GM20000 (cell line): ENCODE results near the gene CDK14.

ENCODE experiments used
- DNase-seq: peaks from one replicate; pipeline ENCODE4 v3.0.0; 2012; ENCODE audit warnings: low spot score
- CTCF ChIP-seq: IDR thresholded peaks from 2 replicates; pipeline ENCODE4 v1.5.1; 2012; ENCODE audit warnings: mild to moderate bottlenecking, control low read depth; ENCODE audit errors: extremely low read depth, missing control alignments

Gene CDK14

GRCh38 chr7:90584378-90584777, 11.7 kb upstream of the CDK14 start:
- TF ChIP-seq CTCF = no peak

GRCh38 chr7:90586091-90586490, 10.0 kb upstream of the CDK14 start:
- no peak for DNase-seq
- TF ChIP-seq CTCF = no peak

More at GRCh38 chr7:90584378-90584777, 11.7 kb upstream of the CDK14 start:
- no peak for DNase-seq

- no peak for DNase-seq
- no peak for TF ChIP-seq CTCF
Measured at GRCh38 chr7:90587766-90588165, 8.4 kb upstream of the CDK14 start.

- TF ChIP-seq CTCF = no peak
- DNase-seq = no peak
Measured at GRCh38 chr7:90592033-90592432, 4.1 kb upstream of the CDK14 start.

GRCh38 chr7:90593205-90593604, 2.9 kb upstream of the CDK14 start:
- no peak for DNase-seq
- no peak for TF ChIP-seq CTCF

- DNase-seq = no peak
- TF ChIP-seq CTCF = no peak
Measured at GRCh38 chr7:90594751-90595317, 1.3 kb upstream of the CDK14 start.

- no peak for DNase-seq
- no peak for TF ChIP-seq CTCF
Measured at GRCh38 chr7:90595342-90595800, 750 bp upstream of the CDK14 start.
